ENCODE measurements around the gene ZSCAN5A. TPM values are rescaled to one million over a fixed set of nuclear protein-coding genes. Genes with fewer than 3 reads are reported as not detected.

ZSCAN5A gene
- total RNA-seq, 1 donor from 2014 or later = 8.9 TPM

- peaks cover 31% of the 10 kb centered on the region for H3K36me3 Mint-ChIP-seq (ENCODE audit: unreplicated experiment)
Observed at GRCh38 chr19:56297010-56297409, 17.6 kb downstream of the ZSCAN5A start.

GRCh38 chr19:56295531-56296455 is 18.8 kb downstream of the ZSCAN5A start:
- H3K4me3 Mint-ChIP-seq (ENCODE audit: unreplicated experiment) = no peak overlapping the region
- no peaks in the 10 kb centered on the region for H3K4me1 Mint-ChIP-seq (ENCODE audit: unreplicated experiment)
- no peaks in the 10 kb centered on the region for H3K9me3 Mint-ChIP-seq (ENCODE audit: unreplicated experiment)
- H3K27me3 Mint-ChIP-seq (ENCODE audit: unreplicated experiment) = no peaks in the 10 kb centered on the region
- DNase-seq (ENCODE audit: extremely low spot score, unreplicated experiment) = no peak
- no peak overlapping the region for H3K27ac Mint-ChIP-seq (ENCODE audit: unreplicated experiment)
- TF ChIP-seq CTCF (IDR thresholded peaks at IDR 0.05) = no peak
- H3K36me3 Mint-ChIP-seq (ENCODE audit: unreplicated experiment) = peaks cover 28% of the 10 kb centered on the region

More at GRCh38 chr19:56297010-56297409, 17.6 kb downstream of the ZSCAN5A start:
- no peak overlapping the region for H3K27ac Mint-ChIP-seq (ENCODE audit: unreplicated experiment)
- H3K4me3 Mint-ChIP-seq (ENCODE audit: unreplicated experiment) = no peak overlapping the region
- no peaks in the 10 kb centered on the region for H3K4me1 Mint-ChIP-seq (ENCODE audit: unreplicated experiment)
- H3K27me3 Mint-ChIP-seq (ENCODE audit: unreplicated experiment) = no peaks in the 10 kb centered on the region
- no peak for DNase-seq (ENCODE audit: extremely low spot score, unreplicated experiment)
- no peaks in the 10 kb centered on the region for H3K9me3 Mint-ChIP-seq (ENCODE audit: unreplicated experiment)
- TF ChIP-seq CTCF (IDR thresholded peaks at IDR 0.05) = no peak

GRCh38 chr19:56294549-56294948 is 20.1 kb downstream of the ZSCAN5A start:
- TF ChIP-seq CTCF (IDR thresholded peaks at IDR 0.05) = no peak
- Mint-ChIP-seq H3K27ac (ENCODE audit: unreplicated experiment) (no peak overlapping the region), H3K9me3 (ENCODE audit: unreplicated experiment) (no peaks in the 10 kb centered on the region), H3K27me3 (ENCODE audit: unreplicated experiment) (no peaks in the 10 kb centered on the region), H3K36me3 (ENCODE audit: unreplicated experiment) (peaks cover 28% of the 10 kb centered on the region), H3K4me1 (ENCODE audit: unreplicated experiment) (no peaks in the 10 kb centered on the region), H3K4me3 (ENCODE audit: unreplicated experiment) (no peak overlapping the region)
- DNase-seq (ENCODE audit: extremely low spot score, unreplicated experiment) = no peak

GRCh38 chr19:56291867-56292266 is 22.8 kb downstream of the ZSCAN5A start:
- Mint-ChIP-seq H3K27ac (ENCODE audit: unreplicated experiment) (no peak overlapping the region), H3K4me3 (ENCODE audit: unreplicated experiment) (no peak overlapping the region), H3K27me3 (ENCODE audit: unreplicated experiment) (no peaks in the 10 kb centered on the region), H3K9me3 (ENCODE audit: unreplicated experiment) (no peaks in the 10 kb centered on the region), H3K4me1 (ENCODE audit: unreplicated experiment) (no peaks in the 10 kb centered on the region), H3K36me3 (ENCODE audit: unreplicated experiment) (peaks cover 27% of the 10 kb centered on the region)
- no peak for DNase-seq (ENCODE audit: extremely low spot score, unreplicated experiment)
- TF ChIP-seq CTCF (IDR thresholded peaks at IDR 0.05) = no peak

- TF ChIP-seq CTCF (IDR thresholded peaks at IDR 0.05) = no peak
- Mint-ChIP-seq H3K36me3 (ENCODE audit: unreplicated experiment) (peaks cover 21% of the 10 kb centered on the region), H3K4me1 (ENCODE audit: unreplicated experiment) (no peaks in the 10 kb centered on the region), H3K4me3 (ENCODE audit: unreplicated experiment) (no peak overlapping the region), H3K27me3 (ENCODE audit: unreplicated experiment) (no peaks in the 10 kb centered on the region), H3K9me3 (ENCODE audit: unreplicated experiment) (no peaks in the 10 kb centered on the region), H3K27ac (ENCODE audit: unreplicated experiment) (no peak overlapping the region)
- no peak for DNase-seq (ENCODE audit: extremely low spot score, unreplicated experiment)
Observed at GRCh38 chr19:56290104-56290503, 24.5 kb downstream of the ZSCAN5A start.
